ENCODE measurements around the gene ALKBH4.

The ALKBH4 gene

DNA sequence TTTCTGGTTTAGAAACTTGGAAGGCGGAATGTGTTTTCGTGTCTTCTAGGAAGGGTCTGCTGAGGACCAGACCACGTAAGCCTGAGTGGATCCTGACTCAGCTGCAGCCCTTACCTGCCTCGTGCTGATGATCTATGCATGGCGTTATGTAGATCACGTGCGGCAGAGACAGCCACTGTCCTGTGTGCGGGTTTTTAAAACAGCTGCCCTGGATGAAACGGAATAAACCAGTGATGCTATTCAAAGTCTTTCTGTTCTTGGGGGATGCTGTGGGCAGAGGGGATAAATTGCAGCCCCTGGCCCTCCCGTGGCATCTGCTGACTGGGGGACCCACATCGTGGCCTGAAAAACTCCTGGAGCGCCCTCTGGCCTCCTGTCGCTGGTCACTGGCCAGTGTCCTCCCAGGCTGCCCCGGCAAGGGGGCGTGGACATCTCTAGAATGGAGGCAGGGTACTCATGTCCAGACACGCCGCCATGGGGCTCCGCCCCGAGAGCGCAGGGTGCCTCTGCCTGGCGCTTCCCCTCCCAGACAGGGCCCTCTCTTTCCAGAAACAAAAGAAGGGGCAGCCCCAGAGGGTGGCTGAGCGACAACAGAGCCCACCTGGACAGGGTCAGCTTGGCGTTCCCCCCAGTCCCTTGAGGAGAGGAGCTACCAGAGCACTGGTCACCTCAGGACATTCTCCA is 13.2 kb downstream of the ALKBH4 start:
- H3K27ac ChIP-seq (ENCODE audit: low read length) = peak overlapping the region; percentile 85
- no peaks in the 10 kb centered on the region for H3K9me2 ChIP-seq (replicated peaks; ENCODE audit: insufficient read depth, low read length)
- TF ChIP-seq, protein P1, sequence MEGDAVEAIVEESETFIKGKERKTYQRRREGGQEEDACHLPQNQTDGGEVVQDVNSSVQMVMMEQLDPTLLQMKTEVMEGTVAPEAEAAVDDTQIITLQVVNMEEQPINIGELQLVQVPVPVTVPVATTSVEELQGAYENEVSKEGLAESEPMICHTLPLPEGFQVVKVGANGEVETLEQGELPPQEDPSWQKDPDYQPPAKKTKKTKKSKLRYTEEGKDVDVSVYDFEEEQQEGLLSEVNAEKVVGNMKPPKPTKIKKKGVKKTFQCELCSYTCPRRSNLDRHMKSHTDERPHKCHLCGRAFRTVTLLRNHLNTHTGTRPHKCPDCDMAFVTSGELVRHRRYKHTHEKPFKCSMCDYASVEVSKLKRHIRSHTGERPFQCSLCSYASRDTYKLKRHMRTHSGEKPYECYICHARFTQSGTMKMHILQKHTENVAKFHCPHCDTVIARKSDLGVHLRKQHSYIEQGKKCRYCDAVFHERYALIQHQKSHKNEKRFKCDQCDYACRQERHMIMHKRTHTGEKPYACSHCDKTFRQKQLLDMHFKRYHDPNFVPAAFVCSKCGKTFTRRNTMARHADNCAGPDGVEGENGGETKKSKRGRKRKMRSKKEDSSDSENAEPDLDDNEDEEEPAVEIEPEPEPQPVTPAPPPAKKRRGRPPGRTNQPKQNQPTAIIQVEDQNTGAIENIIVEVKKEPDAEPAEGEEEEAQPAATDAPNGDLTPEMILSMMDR (IDR thresholded peaks at IDR 0.05; ENCODE audit: low read length) = no peak
- TF ChIP-seq EZH2phosphoT487 (IDR thresholded peaks at IDR 0.05; ENCODE audit: low read length) = no peak
- no peak for TF ChIP-seq EZH2 (optimal IDR thresholded peaks at IDR 0.05; ENCODE audit: low read depth, low read length)
- no peaks in the 10 kb centered on the region for H3K27me3 ChIP-seq (replicated peaks; ENCODE audit: insufficient read depth, low read length)
- H3K36me3 ChIP-seq (replicated peaks; ENCODE audit: insufficient read depth, low read length) = no peaks in the 10 kb centered on the region; the same call in 1 of the 2 replicates
- H3K9ac ChIP-seq (ENCODE audit: low read length) = peak overlapping the region; percentile 56
- peaks cover 19% of the 10 kb centered on the region for H3F3A ChIP-seq (ENCODE audit: insufficient read depth, low read length)
- peak; percentile 67 for DNase-seq
- no peak overlapping the region for H2AFZ ChIP-seq (ENCODE audit: low read length)
- H3K4me2 ChIP-seq (ENCODE audit: low read depth, low read length) = peak overlapping the region; percentile 22; the same call in 1 of the 2 replicates
- peaks cover 29% of the 10 kb centered on the region for H3K79me2 ChIP-seq (ENCODE audit: low read length)
- no peak overlapping the region for H3K4me3 ChIP-seq (ENCODE audit: low read length)
- no peaks in the 10 kb centered on the region for H3K9me3 ChIP-seq (replicated peaks; ENCODE audit: insufficient read depth, low read length)
- no peaks in the 10 kb centered on the region for H4K20me1 ChIP-seq (ENCODE audit: insufficient read depth, low read length)
- peaks cover 17% of the 10 kb centered on the region for H3K4me1 ChIP-seq (ENCODE audit: low read length)

DNA sequence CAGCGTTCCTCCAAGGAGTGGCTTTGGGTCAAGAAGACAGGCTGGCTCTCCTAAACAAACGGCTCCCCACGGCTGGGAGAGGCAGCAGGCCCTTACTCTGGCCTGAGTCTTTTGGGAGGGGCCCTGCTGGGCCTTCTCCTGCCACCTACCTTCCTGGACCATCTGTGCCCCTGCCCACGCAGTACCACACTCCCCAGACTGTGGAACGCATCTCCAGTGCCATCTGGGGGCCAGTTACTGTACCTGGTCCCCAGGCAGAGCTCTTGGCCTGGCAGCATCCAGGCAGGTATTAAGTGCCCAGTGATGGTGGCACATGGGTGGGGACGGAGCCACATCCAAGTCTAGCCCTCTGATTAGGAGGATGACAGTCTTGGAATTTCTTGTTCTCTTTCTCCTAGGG is 14.4 kb downstream of the ALKBH4 start:
- peaks cover 25% of the 10 kb centered on the region for H3F3A ChIP-seq (ENCODE audit: insufficient read depth, low read length)
- peaks cover 41% of the 10 kb centered on the region for H3K79me2 ChIP-seq (ENCODE audit: low read length)
- H3K9me2 ChIP-seq (replicated peaks; ENCODE audit: insufficient read depth, low read length) = no peaks in the 10 kb centered on the region
- H3K4me3 ChIP-seq (ENCODE audit: low read length) = no peak overlapping the region
- peaks cover 30% of the 10 kb centered on the region for H3K4me1 ChIP-seq (ENCODE audit: low read length)
- 0 out of 2 replicates have a peak overlapping the region, but pooled peaks have one; percentile 2 for H3K9ac ChIP-seq (ENCODE audit: low read length)
- no peak for TF ChIP-seq EZH2 (optimal IDR thresholded peaks at IDR 0.05; ENCODE audit: low read depth, low read length)
- TF ChIP-seq, protein P1 (IDR thresholded peaks at IDR 0.05; ENCODE audit: low read length) = peak; percentile 62
- peak; percentile 68 for DNase-seq
- H3K27ac ChIP-seq (ENCODE audit: low read length) = peak overlapping the region; percentile 85
- no peak overlapping the region for H2AFZ ChIP-seq (ENCODE audit: low read length)
- no peaks in the 10 kb centered on the region; the same call in 1 of the 2 replicates for H3K36me3 ChIP-seq (replicated peaks; ENCODE audit: insufficient read depth, low read length)
- no peaks in the 10 kb centered on the region for H4K20me1 ChIP-seq (ENCODE audit: insufficient read depth, low read length)
- H3K9me3 ChIP-seq (replicated peaks; ENCODE audit: insufficient read depth, low read length) = no peaks in the 10 kb centered on the region
- no peaks in the 10 kb centered on the region for H3K27me3 ChIP-seq (replicated peaks; ENCODE audit: insufficient read depth, low read length)
- H3K4me2 ChIP-seq (ENCODE audit: low read depth, low read length) = no peak overlapping the region

DNA sequence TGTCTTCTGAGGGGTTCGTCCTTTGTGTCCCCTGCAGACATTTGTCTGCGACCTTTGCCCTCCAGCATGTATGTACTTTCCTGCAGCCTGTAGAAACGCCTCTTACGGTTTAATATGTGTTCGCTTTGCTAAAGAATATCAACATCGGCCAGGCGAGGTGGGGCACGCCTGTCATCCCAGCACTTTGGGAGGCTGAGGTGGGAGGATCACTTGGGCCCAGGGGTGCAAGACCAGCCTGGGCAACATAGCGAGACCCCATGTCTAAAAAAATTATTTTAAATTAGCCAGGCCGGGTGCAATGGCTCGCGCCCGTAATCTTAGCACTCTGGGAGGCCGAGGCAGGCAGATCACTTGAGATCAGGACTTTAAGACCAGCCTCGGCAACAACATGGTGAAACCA is 15.5 kb downstream of the ALKBH4 start:
- H3K27me3 ChIP-seq (replicated peaks; ENCODE audit: insufficient read depth, low read length) = no peaks in the 10 kb centered on the region
- TF ChIP-seq, protein P1 (IDR thresholded peaks at IDR 0.05; ENCODE audit: low read length) = no peak
- TF ChIP-seq EZH2 (optimal IDR thresholded peaks at IDR 0.05; ENCODE audit: low read depth, low read length) (no peak), EZH2phosphoT487 (IDR thresholded peaks at IDR 0.05; ENCODE audit: low read length) (no peak)

More for the DNA sequence above, 15.5 kb downstream of the ALKBH4 start:
- no peaks in the 10 kb centered on the region; the same call in 1 of the 2 replicates for H3K36me3 ChIP-seq (replicated peaks; ENCODE audit: insufficient read depth, low read length)
- H4K20me1 ChIP-seq (ENCODE audit: insufficient read depth, low read length) = no peaks in the 10 kb centered on the region
- H3K9me2 ChIP-seq (replicated peaks; ENCODE audit: insufficient read depth, low read length) = no peaks in the 10 kb centered on the region
- peaks cover 41% of the 10 kb centered on the region for H3K79me2 ChIP-seq (ENCODE audit: low read length)
- DNase-seq = no peak
- H3K4me3 ChIP-seq (ENCODE audit: low read length) = no peak overlapping the region
- no peak overlapping the region for H2AFZ ChIP-seq (ENCODE audit: low read length)
- no peak overlapping the region for H3K9ac ChIP-seq (ENCODE audit: low read length)
- no peak overlapping the region for H3K27ac ChIP-seq (ENCODE audit: low read length)
- H3F3A ChIP-seq (ENCODE audit: insufficient read depth, low read length) = peaks cover 36% of the 10 kb centered on the region
- H3K9me3 ChIP-seq (replicated peaks; ENCODE audit: insufficient read depth, low read length) = no peaks in the 10 kb centered on the region
- H3K4me1 ChIP-seq (ENCODE audit: low read length) = peaks cover 35% of the 10 kb centered on the region
- H3K4me2 ChIP-seq (ENCODE audit: low read depth, low read length) = no peak overlapping the region

All from MM.1S (cell line).